HEK293 (cell line): ENCODE results near the gene PKDCC.

Experiments
- CTCF ChIA-PET: fragments of 350-600 bp; formaldehyde crosslinking; extraction: SDS; loops from one replicate; lab custom pipeline; 2021; ENCODE audit warnings: antibody characterized with exemption; lab: Yijun Ruan, JAX
- POLR2A ChIA-PET: fragments of 300-600 bp; formaldehyde crosslinking; extraction: SDS; loops from one replicate; lab custom pipeline; 2020; ENCODE audit warnings: antibody characterized with exemption, inconsistent platforms; lab: Yijun Ruan, JAX
- H3K27ac ChIP-seq: fragments of 200-500 bp; sonication (Bioruptor generic); 2 replicates; pipeline ENCODE4 v1.5.1; 2014; ENCODE audit warnings: low read depth, low read length, control low read depth, inconsistent platforms; ENCODE audit errors: extremely low read depth
- H3K36me3 ChIP-seq, 2 experiments: fragments of 200-500 bp in 1 of 2; sonication (Bioruptor generic) in 1 of 2; 1 replicate in 1 of 2; 2 replicates in 1 of 2; pipeline ENCODE4 v1.5.1; 2014 to 2017; ENCODE audit warnings: inconsistent platforms in 2 of 2, low read length in 2 of 2; ENCODE audit not compliant: control insufficient read depth in 2 of 2, insufficient read depth in 1 of 2
- H3K4me1 ChIP-seq: fragments of 200-500 bp; sonication (Bioruptor generic); 2 replicates; pipeline ENCODE4 v1.5.1; 2014; ENCODE audit warnings: mild to moderate bottlenecking, low read length, inconsistent platforms; ENCODE audit not compliant: control insufficient read depth, insufficient read depth
- H3K4me3 ChIP-seq: 2 replicates; pipeline ENCODE4 v1.5.1; 2011; ENCODE audit warnings: low read depth, mild to moderate bottlenecking, control low read depth, low read length, moderate library complexity
- H3K9me3 ChIP-seq: fragments of 200-500 bp; sonication (Bioruptor generic); 2 replicates; pipeline ENCODE4 v1.5.1; 2014; ENCODE audit warnings: low read depth, low read length, inconsistent platforms; ENCODE audit not compliant: control insufficient read depth, insufficient read depth
- GLI2 ChIP-seq: fragments of 450-650 bp; formaldehyde crosslinking; IDR thresholded peaks from 2 replicates; pipeline ENCODE4; 2017; ENCODE audit warnings: missing biosample characterization, missing genetic modification characterization, low read depth, borderline replicate concordance
- HOXC10 ChIP-seq: sonication (generic); formaldehyde crosslinking; IDR thresholded peaks from 2 replicates; pipeline ENCODE4 v1.8.1; 2023; ENCODE audit warnings: mild to moderate bottlenecking, missing genetic modification reagents
- MEIS1 ChIP-seq: sonication (generic); formaldehyde crosslinking; IDR thresholded peaks from 2 replicates; pipeline ENCODE4 v1.8.1; 2022; ENCODE audit warnings: missing genetic modification reagents, mild to moderate bottlenecking, borderline replicate concordance
- MZF1 ChIP-seq: fragments of 450-650 bp; formaldehyde crosslinking; IDR thresholded peaks from 2 replicates; pipeline ENCODE4 v1.5.1; 2017; ENCODE audit warnings: missing biosample characterization, missing genetic modification characterization, borderline replicate concordance
- RBAK ChIP-seq: fragments of 450-650 bp; formaldehyde crosslinking; IDR thresholded peaks from 2 replicates; pipeline ENCODE4 v1.5.1; 2016; ENCODE audit warnings: missing biosample characterization, missing genetic modification characterization
- ZBTB21 ChIP-seq: fragments of 450-650 bp; formaldehyde crosslinking; IDR thresholded peaks from 2 replicates; pipeline ENCODE4 v1.5.1; 2017; ENCODE audit warnings: missing biosample characterization, missing genetic modification characterization
- ZBTB8A ChIP-seq: fragments of 450-650 bp; formaldehyde crosslinking; IDR thresholded peaks from 2 replicates; pipeline ENCODE4 v1.5.1; 2016; ENCODE audit warnings: missing biosample characterization, missing genetic modification characterization
- ZIC2 ChIP-seq: fragments of 450-650 bp; formaldehyde crosslinking; IDR thresholded peaks from 2 replicates; pipeline ENCODE4 v1.5.1; 2016; ENCODE audit warnings: missing biosample characterization, missing genetic modification characterization
- ZNF10 ChIP-seq: fragments of 450-650 bp; formaldehyde crosslinking; IDR thresholded peaks from 2 replicates; pipeline ENCODE4 v1.5.1; 2017; ENCODE audit warnings: missing biosample characterization, missing genetic modification characterization
- ZNF175 ChIP-seq: fragments of 450-650 bp; formaldehyde crosslinking; IDR thresholded peaks from 2 replicates; pipeline ENCODE4 v1.5.1; 2016; ENCODE audit warnings: missing biosample characterization, missing genetic modification characterization
- ZNF324 ChIP-seq: fragments of 450-650 bp; formaldehyde crosslinking; IDR thresholded peaks from 2 replicates; pipeline ENCODE4 v1.5.1; 2016; ENCODE audit warnings: missing biosample characterization, missing genetic modification characterization
- ZNF335 ChIP-seq: fragments of 450-650 bp; formaldehyde crosslinking; conservative IDR thresholded peaks from 2 replicates; pipeline ENCODE4 v1.5.1; 2016; ENCODE audit warnings: missing biosample characterization, missing genetic modification characterization
- ZNF433 ChIP-seq: fragments of 450-650 bp; formaldehyde crosslinking; IDR thresholded peaks from 2 replicates; pipeline ENCODE4 v1.5.1; 2016; ENCODE audit warnings: missing biosample characterization, missing genetic modification characterization, low read depth
- ZNF514 ChIP-seq: fragments of 450-650 bp; formaldehyde crosslinking; IDR thresholded peaks from 2 replicates; pipeline ENCODE4 v1.5.1; 2016; ENCODE audit warnings: missing biosample characterization, missing genetic modification characterization
- ZNF571 ChIP-seq: fragments of 450-650 bp; formaldehyde crosslinking; IDR thresholded peaks from 2 replicates; pipeline ENCODE4 v1.5.0; 2017; ENCODE audit warnings: missing biosample characterization, missing genetic modification characterization
- ZNF670 ChIP-seq: fragments of 450-650 bp; formaldehyde crosslinking; IDR thresholded peaks from 2 replicates; pipeline ENCODE4 v1.5.1; 2016; ENCODE audit warnings: missing biosample characterization, missing genetic modification characterization, low read depth
- ZNF843 ChIP-seq: fragments of 450-650 bp; formaldehyde crosslinking; IDR thresholded peaks from 2 replicates; pipeline ENCODE4 v1.5.1; 2016; ENCODE audit warnings: missing biosample characterization, missing genetic modification characterization
- TF ChIP-seq, protein P1 (sequence below): sonication (generic); formaldehyde crosslinking; IDR thresholded peaks from 2 replicates; pipeline ENCODE4 v1.8.1; 2022; ENCODE audit warnings: mild to moderate bottlenecking, moderate library complexity, missing genetic modification reagents
- TF ChIP-seq, protein P2 (sequence below): fragments of 450-650 bp; formaldehyde crosslinking; IDR thresholded peaks from 2 replicates; pipeline ENCODE4 v1.5.1; 2016; ENCODE audit warnings: missing biosample characterization, missing genetic modification characterization
- TF ChIP-seq, protein P3 (sequence below): fragments of 450-650 bp; formaldehyde crosslinking; IDR thresholded peaks from 2 replicates; pipeline ENCODE4 v1.5.1; 2016; ENCODE audit warnings: missing biosample characterization, missing genetic modification characterization
- TF ChIP-seq, protein P4 (sequence below): fragments of 450-650 bp; formaldehyde crosslinking; IDR thresholded peaks from 2 replicates; pipeline ENCODE4 v1.5.1; 2016; ENCODE audit warnings: missing biosample characterization, missing genetic modification characterization, borderline replicate concordance

Gene PKDCC

DNA sequence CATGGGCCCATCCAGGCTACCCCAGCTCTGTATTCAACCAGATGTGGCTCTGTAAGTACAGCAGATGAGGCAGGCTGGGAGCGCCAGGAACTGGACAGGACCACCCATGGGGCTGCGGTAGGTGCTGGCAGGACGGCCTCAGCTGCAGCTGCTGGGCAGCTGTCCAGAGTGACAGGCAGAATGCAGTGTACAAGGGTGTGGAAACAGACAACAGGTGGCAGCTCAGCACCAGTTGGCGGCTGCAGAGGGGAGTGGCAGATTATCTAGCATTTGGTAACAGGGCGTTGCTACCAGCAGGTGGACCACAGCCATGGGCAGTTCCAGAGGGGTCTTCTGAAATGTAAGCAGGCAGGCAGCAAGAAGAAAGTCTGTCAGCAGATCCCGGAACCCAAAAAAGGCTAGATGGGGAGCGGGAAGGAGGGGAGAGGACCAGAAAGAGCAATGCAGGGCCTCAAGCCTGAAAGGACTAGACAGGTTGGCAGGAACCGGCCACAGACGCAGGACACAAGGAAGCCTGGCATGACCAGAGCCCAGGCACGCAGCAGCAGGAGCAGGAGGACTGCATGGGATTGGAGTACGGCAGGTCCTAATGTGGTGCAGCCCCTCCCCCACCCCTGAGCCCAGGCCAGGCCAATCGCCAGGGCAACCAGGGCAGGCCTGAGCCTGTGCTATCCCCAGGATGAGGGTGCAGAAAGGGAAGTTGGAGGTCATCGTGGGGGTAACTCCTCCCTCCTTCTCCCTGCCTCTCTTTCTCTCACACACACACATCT, 24.7 kb downstream of the PKDCC start (continued):
- peak; percentile 20; the same call in 1 of the 2 replicates for TF ChIP-seq ZIC2
- TF ChIP-seq ZNF514 (tag by site-specific recombination), result no peak
- TF ChIP-seq ZNF10 (tag by site-specific recombination), result no peak
- TF ChIP-seq GLI2 (tag by site-specific recombination), result no peak
- TF ChIP-seq ZNF433, result no peak
- TF ChIP-seq RBAK (tag by site-specific recombination), result no peak
- TF ChIP-seq, protein P1, sequence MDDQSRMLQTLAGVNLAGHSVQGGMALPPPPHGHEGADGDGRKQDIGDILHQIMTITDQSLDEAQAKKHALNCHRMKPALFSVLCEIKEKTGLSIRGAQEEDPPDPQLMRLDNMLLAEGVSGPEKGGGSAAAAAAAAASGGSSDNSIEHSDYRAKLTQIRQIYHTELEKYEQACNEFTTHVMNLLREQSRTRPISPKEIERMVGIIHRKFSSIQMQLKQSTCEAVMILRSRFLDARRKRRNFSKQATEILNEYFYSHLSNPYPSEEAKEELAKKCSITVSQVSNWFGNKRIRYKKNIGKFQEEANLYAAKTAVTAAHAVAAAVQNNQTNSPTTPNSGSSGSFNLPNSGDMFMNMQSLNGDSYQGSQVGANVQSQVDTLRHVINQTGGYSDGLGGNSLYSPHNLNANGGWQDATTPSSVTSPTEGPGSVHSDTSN, result no peak
- TF ChIP-seq, protein P2, sequence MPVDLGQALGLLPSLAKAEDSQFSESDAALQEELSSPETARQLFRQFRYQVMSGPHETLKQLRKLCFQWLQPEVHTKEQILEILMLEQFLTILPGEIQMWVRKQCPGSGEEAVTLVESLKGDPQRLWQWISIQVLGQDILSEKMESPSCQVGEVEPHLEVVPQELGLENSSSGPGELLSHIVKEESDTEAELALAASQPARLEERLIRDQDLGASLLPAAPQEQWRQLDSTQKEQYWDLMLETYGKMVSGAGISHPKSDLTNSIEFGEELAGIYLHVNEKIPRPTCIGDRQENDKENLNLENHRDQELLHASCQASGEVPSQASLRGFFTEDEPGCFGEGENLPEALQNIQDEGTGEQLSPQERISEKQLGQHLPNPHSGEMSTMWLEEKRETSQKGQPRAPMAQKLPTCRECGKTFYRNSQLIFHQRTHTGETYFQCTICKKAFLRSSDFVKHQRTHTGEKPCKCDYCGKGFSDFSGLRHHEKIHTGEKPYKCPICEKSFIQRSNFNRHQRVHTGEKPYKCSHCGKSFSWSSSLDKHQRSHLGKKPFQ (tag by site-specific recombination), result no peak
- no peak for TF ChIP-seq ZBTB8A (tag by site-specific recombination)
- no peak for TF ChIP-seq ZNF670 (tag by site-specific recombination)

DNA sequence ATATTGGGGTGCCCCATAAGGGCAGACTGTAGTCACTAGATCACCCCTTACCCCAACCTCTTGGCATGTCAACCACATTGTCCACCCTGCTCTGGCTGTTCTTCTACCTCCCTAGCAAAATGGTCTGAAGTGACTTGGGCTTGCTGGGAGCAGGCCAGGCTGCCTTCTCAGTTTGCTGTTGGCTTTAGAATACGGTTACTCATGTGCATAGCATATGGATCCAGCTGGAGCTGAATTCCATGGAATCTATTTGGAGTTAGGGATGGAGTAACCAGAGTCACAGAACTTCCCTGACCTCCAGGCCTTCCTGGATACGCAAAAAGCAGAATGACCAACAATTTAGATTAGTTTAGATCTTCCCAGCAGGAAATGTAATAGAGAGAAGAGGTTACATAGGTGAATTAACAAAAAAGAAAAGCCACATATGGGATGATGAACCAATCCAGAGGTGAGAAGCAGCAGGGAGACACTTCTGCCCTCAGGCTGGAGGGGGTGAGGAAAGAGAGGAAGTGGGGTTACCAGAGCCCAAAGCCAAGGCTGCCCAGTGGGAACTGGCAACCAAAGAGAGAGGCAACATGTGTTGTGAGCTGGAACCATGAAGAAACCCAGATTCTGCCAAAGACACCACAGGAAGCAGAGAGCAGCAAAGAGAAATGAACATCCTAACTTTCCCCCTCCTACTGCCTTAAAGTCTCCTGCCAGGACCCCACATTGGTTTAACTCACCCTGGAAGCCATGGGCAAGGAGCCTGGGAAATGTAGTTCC, 26.1 kb downstream of the PKDCC start:
- H3K9me3 ChIP-seq, result no peaks in the 10 kb centered on the region
- ChIA-PET CTCF (interaction anchor here (0.7 to 2.2 kb wide), 6 partner anchors 12 to 220 kb away, joined by 3 to 13 read pairs (median 5); no protein-coding TSS in a partner anchor), POLR2A (no interaction called here)
- no peaks in the 10 kb centered on the region for H3K36me3 ChIP-seq
- TF ChIP-seq ZNF843 (tag by site-specific recombination) (no peak), ZIC2 (peak; percentile 28; the same call in 1 of the 2 replicates)
- TF ChIP-seq, protein P3, sequence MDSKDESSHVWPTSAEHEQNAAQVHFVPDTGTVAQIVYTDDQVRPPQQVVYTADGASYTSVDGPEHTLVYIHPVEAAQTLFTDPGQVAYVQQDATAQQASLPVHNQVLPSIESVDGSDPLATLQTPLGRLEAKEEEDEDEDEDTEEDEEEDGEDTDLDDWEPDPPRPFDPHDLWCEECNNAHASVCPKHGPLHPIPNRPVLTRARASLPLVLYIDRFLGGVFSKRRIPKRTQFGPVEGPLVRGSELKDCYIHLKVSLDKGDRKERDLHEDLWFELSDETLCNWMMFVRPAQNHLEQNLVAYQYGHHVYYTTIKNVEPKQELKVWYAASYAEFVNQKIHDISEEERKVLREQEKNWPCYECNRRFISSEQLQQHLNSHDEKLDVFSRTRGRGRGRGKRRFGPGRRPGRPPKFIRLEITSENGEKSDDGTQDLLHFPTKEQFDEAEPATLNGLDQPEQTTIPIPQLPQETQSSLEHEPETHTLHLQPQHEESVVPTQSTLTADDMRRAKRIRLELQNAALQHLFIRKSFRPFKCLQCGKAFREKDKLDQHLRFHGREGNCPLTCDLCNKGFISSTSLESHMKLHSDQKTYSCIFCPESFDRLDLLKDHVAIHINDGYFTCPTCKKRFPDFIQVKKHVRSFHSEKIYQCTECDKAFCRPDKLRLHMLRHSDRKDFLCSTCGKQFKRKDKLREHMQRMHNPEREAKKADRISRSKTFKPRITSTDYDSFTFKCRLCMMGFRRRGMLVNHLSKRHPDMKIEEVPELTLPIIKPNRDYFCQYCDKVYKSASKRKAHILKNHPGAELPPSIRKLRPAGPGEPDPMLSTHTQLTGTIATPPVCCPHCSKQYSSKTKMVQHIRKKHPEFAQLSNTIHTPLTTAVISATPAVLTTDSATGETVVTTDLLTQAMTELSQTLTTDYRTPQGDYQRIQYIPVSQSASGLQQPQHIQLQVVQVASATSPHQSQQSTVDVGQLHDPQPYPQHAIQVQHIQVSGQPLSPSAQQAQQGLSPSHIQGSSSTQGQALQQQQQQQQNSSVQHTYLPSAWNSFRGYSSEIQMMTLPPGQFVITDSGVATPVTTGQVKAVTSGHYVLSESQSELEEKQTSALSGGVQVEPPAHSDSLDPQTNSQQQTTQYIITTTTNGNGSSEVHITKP (tag by site-specific recombination), result peak; percentile 39; the same call in 1 of the 2 replicates
- no peak overlapping the region for H3K27ac ChIP-seq
- H3K4me3 ChIP-seq, result no peak overlapping the region
- H3K4me1 ChIP-seq, result no peaks in the 10 kb centered on the region; the same call in 1 of the 2 replicates

DNA sequence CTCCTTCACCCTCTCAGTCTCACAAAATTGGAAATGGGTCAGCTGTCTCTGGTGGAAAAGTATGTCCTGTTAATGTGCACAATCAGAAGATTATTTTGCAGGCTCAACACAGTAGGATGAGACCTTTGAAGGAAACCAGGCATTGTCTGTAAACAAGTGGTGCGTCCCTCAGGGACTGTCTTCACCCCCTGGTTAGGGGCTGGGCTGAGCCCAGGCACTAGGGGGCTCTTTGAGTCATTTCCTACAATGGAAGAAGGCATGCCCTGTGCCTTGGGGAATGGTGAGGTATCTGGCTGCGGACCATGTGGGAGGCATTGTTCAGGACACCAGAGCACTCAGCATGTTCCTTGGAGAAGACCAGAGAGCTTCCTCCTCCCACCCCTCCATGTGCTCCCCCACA, 26.8 kb downstream of the PKDCC start:
- Histone ChIP-seq H3K4me1 (no peaks in the 10 kb centered on the region; the same call in 1 of the 2 replicates), H3K4me3 (no peak overlapping the region), H3K27ac (no peak overlapping the region), H3K9me3 (no peaks in the 10 kb centered on the region), H3K36me3 (no peaks in the 10 kb centered on the region)
- ChIA-PET CTCF (interaction anchor here (0.6 to 2.1 kb wide), 5 partner anchors 11 to 589 kb away, joined by 3 to 13 read pairs (median 5); no protein-coding TSS in a partner anchor), POLR2A (no interaction called here)
- no peak for TF ChIP-seq ZNF324 (tag by site-specific recombination)
- no peak for TF ChIP-seq MZF1 (tag by site-specific recombination)
- TF ChIP-seq, protein P4, sequence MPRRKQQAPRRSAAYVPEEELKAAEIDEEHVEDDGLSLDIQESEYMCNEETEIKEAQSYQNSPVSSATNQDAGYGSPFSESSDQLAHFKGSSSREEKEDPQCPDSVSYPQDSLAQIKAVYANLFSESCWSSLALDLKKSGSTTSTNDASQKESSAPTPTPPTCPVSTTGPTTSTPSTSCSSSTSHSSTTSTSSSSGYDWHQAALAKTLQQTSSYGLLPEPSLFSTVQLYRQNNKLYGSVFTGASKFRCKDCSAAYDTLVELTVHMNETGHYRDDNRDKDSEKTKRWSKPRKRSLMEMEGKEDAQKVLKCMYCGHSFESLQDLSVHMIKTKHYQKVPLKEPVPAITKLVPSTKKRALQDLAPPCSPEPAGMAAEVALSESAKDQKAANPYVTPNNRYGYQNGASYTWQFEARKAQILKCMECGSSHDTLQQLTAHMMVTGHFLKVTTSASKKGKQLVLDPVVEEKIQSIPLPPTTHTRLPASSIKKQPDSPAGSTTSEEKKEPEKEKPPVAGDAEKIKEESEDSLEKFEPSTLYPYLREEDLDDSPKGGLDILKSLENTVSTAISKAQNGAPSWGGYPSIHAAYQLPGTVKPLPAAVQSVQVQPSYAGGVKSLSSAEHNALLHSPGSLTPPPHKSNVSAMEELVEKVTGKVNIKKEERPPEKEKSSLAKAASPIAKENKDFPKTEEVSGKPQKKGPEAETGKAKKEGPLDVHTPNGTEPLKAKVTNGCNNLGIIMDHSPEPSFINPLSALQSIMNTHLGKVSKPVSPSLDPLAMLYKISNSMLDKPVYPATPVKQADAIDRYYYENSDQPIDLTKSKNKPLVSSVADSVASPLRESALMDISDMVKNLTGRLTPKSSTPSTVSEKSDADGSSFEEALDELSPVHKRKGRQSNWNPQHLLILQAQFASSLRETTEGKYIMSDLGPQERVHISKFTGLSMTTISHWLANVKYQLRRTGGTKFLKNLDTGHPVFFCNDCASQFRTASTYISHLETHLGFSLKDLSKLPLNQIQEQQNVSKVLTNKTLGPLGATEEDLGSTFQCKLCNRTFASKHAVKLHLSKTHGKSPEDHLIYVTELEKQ (tag by site-specific recombination), result no peak
- no peak for TF ChIP-seq HOXC10
- TF ChIP-seq ZNF571 (tag by site-specific recombination), result no peak
- no peak for TF ChIP-seq ZNF175 (tag by site-specific recombination)
- no peak for TF ChIP-seq ZNF335 (tag by site-specific recombination)
- TF ChIP-seq ZBTB21 (tag by site-specific recombination), result no peak
- no peak for TF ChIP-seq MEIS1 (CRISPR knock-in tag)
